ENCODE results near the gene PRDM16.

The PRDM16 gene

DNA sequence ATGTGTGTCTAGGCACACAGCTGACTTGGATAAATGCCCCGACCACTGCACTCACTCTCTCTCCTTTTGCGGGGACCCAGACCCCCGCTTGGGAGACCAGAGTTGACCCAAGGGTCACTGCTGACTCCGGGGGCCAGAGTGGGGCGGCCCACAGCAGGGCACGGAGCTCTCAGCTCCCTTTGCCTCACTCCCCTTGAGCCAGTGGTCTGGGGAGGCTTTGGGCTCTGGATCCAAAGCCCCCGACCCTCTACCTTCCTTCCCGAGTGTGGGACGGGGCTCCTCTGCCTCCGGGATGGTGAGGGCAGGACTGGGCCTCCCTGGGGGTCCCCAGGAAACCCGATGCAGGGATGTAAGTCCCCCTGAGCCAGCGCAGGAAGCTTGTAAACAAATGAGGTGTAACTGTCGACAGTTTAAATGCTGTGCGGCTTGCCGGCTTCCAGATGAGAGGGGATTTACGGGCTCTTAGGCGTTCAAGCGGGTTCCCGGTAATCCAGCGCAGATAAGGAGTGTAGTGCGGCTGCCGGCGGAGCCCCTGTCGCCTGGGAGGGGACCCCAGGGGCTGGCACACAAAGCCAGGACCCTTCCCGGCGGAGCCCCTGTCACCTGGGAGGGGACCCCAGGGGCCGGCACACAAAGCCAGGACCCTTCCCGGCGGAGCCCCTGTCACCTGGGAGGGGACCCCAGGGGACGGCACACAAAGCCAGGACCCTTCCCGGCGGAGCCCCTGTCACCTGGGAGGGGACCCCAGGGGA lies 40.3 kb upstream of the PRDM16 start:
- H3K36me3 ChIP-seq (ENCODE audit: insufficient read depth, low read length): no peaks in the 10 kb centered on the region

DNA sequence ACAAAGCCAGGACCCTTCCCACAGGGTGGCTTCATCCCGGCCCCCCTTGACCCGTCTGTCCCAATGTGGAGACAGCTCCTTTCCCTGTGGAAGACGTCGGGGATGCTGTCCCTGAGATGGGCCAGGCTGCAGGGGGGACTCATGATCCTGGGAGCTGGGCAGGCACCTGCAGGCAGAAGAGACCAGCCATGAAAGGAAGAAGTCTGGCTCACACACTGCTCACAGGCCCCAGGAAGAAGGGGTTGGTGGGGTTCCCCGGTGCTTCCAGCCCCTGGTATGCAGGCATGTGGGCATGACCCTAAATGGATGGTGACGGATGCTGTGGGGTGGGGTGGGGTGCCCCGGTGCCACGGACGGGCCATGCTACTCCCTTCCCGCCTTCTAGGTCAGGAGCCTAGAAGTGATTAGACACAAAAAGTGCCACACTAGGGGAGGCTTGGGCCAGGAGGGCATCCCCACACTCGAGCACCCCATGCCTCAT lies 39.5 kb upstream of the PRDM16 start:
- Histone ChIP-seq H3K9me3 (ENCODE audit: low read length) (no peaks in the 10 kb centered on the region), H2AFZ (ENCODE audit: low read depth, low read length) (no peak overlapping the region), H3K4me1 (ENCODE audit: insufficient read depth, low read length) (no peaks in the 10 kb centered on the region), H3K27me3 (ENCODE audit: insufficient read depth, low read length) (peaks cover 27% of the 10 kb centered on the region), H3K36me3 (ENCODE audit: insufficient read depth, low read length) (no peaks in the 10 kb centered on the region), H3K4me3 (ENCODE audit: low read length) (no peak overlapping the region)

More for the DNA sequence above, 40.3 kb upstream of the PRDM16 start:
- no peak overlapping the region for H3K4me3 ChIP-seq (ENCODE audit: low read length)
- no peak overlapping the region for H2AFZ ChIP-seq (ENCODE audit: low read depth, low read length)
- H3K4me1 ChIP-seq (ENCODE audit: insufficient read depth, low read length): no peaks in the 10 kb centered on the region
- no peaks in the 10 kb centered on the region for H3K9me3 ChIP-seq (ENCODE audit: low read length)
- peaks cover 19% of the 10 kb centered on the region for H3K27me3 ChIP-seq (ENCODE audit: insufficient read depth, low read length)

DNA sequence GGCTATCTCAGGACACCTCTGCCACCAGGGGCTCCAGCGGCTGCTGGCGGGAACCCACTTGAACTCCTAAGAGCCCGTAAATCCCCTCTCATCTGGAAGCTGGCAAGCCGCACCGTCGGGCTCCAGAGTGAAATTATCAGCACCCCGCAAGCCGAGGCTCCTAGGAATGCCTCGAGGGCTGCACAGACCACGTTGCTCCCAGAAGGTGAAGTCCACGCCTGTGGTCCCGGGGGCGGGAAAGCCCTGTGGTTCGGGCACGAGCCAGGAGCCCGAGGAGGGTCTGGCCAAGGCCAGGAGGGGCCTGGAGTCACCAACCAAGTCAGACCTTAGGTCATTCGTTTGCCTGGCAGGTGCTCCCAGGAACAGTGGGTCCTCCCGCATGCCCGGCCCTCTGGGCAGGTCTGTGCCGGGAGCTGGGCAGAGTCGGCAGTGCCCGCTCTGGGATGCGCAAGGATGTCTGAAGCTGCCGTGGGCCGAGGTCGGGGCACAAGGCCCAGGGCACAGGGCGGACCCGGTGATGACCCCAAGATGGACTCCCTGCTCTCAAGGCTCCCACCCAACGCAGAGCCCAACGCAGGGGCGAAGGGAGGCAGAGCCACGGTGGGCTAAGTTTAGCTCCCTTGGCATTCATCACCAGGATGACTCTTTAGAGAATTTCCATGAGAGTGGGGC lies 38.9 kb upstream of the PRDM16 start:
- Histone ChIP-seq H2AFZ (ENCODE audit: low read depth, low read length) (no peak overlapping the region), H3K9me3 (ENCODE audit: low read length) (no peaks in the 10 kb centered on the region), H3K27me3 (ENCODE audit: insufficient read depth, low read length) (peaks cover 28% of the 10 kb centered on the region), H3K4me3 (ENCODE audit: low read length) (no peak overlapping the region), H3K4me1 (ENCODE audit: insufficient read depth, low read length) (no peaks in the 10 kb centered on the region), H3K36me3 (ENCODE audit: insufficient read depth, low read length) (no peaks in the 10 kb centered on the region)

DNA sequence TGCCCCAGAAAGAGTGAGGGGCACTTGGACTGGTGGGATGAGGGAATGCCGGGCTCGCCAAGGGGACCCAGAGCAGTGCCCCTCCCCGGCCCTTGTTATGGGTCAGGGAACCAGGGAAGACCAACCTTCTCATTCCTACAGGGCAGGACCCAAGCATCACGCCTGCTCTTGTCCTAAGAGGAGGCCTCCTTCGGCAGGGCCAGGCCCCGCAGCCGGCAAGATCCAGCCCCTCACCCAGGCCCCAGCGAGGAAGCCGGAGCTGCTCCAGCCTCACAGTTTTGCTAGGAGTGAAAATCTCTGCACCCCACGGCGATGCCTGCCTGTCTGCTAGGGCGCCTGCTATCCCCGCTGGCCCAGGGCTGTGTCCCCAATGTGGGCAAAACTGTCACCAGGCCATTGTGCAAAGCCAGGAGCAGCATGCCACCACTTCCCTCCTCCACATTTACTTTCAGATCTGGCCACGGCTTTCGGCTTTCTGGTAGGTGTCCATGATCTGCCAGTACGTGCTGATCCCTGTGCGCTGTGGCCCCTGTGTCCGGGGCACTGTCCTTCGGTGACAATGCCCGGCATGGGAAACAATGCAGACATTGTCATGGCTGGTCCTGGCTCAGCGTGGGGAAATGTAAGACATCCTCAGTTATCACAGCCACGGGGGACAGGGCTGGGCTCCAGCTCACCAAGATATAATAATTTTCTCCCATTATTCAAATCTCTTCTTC lies 38.2 kb upstream of the PRDM16 start:
- no peaks in the 10 kb centered on the region for H3K4me1 ChIP-seq (ENCODE audit: insufficient read depth, low read length)
- no peaks in the 10 kb centered on the region for H3K9me3 ChIP-seq (ENCODE audit: low read length)
- H3K36me3 ChIP-seq (ENCODE audit: insufficient read depth, low read length): no peaks in the 10 kb centered on the region
- peaks cover 31% of the 10 kb centered on the region for H3K27me3 ChIP-seq (ENCODE audit: insufficient read depth, low read length)
- no peak overlapping the region for H2AFZ ChIP-seq (ENCODE audit: low read depth, low read length)
- H3K4me3 ChIP-seq (ENCODE audit: low read length): no peak overlapping the region

DNA sequence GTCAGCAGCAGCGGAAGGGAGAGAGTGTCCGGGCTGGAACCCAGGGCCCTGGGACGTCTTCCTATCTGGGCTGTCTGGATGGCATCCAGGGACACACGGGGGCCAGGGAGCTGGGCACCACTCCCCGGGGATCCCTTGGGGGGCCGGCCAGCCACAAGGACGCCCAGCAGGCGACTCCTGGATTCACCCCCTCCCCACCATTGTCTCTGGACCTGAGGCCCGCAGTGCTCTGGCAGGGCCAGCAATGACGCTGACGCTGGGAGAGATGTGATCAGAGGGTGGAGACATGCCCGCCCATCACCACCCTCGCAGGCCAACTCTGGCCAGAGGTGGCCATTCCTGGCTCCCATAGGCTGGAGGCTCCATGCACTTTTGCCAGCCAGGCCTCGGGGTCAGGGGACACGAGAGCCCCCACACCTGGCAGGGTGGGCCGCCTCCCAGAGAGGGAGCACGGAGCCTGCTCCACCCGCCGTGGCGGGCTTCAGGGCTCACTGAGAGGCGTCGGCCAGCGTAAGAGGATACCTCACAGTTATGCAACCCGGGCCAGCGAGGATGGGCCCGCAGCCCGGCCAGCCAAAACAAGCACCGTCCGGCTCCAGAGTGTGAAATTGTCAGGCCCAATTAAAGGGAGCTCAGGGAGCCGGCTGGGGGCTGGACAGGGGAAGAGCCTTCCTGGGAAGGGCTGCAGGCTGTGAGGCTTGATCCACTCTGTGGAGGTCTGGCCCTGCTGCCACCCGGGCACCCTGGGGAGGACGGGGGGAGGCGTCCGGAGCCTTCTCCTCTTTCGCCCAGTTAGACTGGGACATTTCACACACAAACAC lies 37.4 kb upstream of the PRDM16 start:
- no peaks in the 10 kb centered on the region for H3K9me3 ChIP-seq (ENCODE audit: low read length)
- H3K4me1 ChIP-seq (ENCODE audit: insufficient read depth, low read length): no peaks in the 10 kb centered on the region
- H3K4me3 ChIP-seq (ENCODE audit: low read length): no peak overlapping the region
- H3K27me3 ChIP-seq (ENCODE audit: insufficient read depth, low read length): peaks cover 39% of the 10 kb centered on the region
- no peak overlapping the region for H2AFZ ChIP-seq (ENCODE audit: low read depth, low read length)
- H3K36me3 ChIP-seq (ENCODE audit: insufficient read depth, low read length): no peaks in the 10 kb centered on the region

DNA sequence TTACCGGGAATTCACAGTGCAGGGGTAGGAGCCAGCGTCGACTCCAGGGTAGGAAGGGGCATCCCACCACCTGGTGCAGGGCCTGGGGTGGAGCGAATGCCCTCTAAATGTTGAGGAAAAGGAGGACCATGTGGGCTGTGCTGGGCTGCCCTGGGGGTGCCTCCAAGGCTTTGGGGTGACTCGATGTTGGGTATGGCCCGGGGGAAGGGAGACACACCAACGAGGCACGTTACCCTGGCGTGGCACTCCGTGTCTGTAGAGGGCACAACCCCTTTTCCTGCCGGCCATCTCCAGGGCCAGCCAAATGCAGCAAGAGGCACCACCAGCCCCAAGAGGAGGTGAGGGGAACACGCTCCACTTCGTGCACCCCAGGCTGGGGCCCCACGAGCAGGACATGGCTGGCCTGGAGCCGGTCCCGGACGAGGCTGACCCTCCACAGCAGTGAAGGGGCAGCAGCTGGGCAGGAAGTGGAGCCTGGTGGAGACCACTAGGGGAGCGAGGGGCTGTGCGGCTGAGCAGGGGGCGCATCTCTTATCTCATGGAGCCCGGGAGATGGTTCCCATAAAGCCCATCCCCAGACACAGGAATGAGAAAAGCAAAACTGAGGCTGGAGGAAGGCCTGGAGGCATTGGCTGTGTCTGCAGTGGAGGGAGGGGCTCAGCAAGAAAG lies 36.5 kb upstream of the PRDM16 start:
- Histone ChIP-seq H2AFZ (ENCODE audit: low read depth, low read length) (no peak overlapping the region), H3K9me3 (ENCODE audit: low read length) (no peaks in the 10 kb centered on the region), H3K27me3 (ENCODE audit: insufficient read depth, low read length) (peaks cover 44% of the 10 kb centered on the region), H3K4me1 (ENCODE audit: insufficient read depth, low read length) (no peaks in the 10 kb centered on the region), H3K36me3 (ENCODE audit: insufficient read depth, low read length) (no peaks in the 10 kb centered on the region), H3K4me3 (ENCODE audit: low read length) (no peak overlapping the region)

DNA sequence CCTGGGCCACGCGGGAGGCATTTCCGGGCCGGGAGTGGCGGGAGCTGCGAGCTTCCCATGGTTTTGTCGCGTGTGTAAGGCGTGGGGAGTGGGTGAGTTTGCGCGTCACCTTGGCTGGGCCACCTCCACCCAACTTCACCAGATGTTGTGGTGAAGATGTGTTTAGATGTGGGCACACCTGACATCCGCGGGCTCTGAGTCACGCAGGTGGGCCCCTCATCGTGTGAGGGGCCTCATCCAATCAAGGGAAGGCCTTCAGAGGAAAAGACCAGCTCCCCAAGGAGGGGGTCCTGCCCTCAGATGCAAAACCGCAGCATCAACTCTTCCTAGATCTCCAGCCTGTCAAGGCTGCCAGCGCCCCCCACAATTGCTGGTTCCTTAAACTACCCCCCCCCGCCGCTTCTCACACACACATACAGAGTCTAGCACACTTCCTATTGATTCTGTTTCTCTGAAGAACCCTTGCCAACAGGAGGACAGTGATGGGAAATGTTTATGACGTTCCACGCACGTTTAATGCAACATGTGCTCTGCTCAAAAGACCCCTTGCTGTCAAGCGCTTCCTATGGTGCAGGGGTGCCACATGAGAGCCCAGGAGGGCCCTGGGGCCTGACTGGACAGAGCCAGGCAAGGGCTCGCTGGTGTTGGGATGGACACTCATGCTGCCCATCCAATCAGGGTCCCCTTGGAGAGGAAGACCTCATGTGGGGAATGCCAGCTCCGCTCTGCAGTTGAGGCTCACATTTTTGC lies 35.8 kb upstream of the PRDM16 start:
- Histone ChIP-seq H3K4me3 (ENCODE audit: low read length) (no peak overlapping the region), H3K9me3 (ENCODE audit: low read length) (no peaks in the 10 kb centered on the region), H3K4me1 (ENCODE audit: insufficient read depth, low read length) (no peaks in the 10 kb centered on the region), H3K36me3 (ENCODE audit: insufficient read depth, low read length) (no peaks in the 10 kb centered on the region), H3K27me3 (ENCODE audit: insufficient read depth, low read length) (peaks cover 49% of the 10 kb centered on the region), H2AFZ (ENCODE audit: low read depth, low read length) (no peak overlapping the region)

DNA sequence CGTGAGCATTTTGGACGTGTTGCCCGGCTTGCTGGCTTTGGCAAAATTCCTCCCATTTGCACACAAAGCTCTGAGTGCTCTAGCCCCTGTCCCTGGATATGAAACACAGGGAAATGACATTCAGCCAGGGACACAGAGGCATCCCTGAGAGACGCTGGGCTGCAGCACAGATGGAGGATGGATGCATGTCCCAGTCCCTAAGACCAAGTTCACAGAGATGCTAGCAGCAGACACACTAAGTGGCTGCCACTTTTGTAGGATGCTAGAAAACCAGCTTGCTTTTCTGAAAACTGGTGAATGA lies 35.3 kb upstream of the PRDM16 start:
- H3K36me3 ChIP-seq (ENCODE audit: insufficient read depth, low read length): no peaks in the 10 kb centered on the region
- H3K9me3 ChIP-seq (ENCODE audit: low read length): no peaks in the 10 kb centered on the region
- no peaks in the 10 kb centered on the region for H3K4me1 ChIP-seq (ENCODE audit: insufficient read depth, low read length)
- H2AFZ ChIP-seq (ENCODE audit: low read depth, low read length): no peak overlapping the region
- peaks cover 51% of the 10 kb centered on the region for H3K27me3 ChIP-seq (ENCODE audit: insufficient read depth, low read length)
- H3K4me3 ChIP-seq (ENCODE audit: low read length): no peak overlapping the region

DNA sequence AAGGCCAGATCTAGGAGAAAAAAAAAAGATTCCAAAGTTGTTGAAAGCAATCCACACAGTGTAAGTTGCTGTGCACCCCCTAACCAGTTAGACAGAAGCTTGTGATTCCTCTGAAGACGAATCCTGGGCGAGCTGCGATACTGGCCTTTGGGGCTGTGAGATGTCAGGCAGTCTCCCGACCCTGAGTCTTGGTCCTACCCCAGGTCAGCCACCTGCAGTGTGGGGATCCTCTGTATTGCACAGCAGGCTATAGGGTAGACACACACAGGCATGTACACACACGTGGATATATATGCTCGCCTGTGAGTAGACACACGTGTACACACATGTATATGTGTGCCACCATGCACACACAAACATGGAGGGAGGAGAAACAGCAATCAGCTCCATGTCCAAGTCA lies 34.8 kb upstream of the PRDM16 start:
- Histone ChIP-seq H2AFZ (ENCODE audit: low read depth, low read length) (no peak overlapping the region), H3K4me1 (ENCODE audit: insufficient read depth, low read length) (no peaks in the 10 kb centered on the region)

DNA sequence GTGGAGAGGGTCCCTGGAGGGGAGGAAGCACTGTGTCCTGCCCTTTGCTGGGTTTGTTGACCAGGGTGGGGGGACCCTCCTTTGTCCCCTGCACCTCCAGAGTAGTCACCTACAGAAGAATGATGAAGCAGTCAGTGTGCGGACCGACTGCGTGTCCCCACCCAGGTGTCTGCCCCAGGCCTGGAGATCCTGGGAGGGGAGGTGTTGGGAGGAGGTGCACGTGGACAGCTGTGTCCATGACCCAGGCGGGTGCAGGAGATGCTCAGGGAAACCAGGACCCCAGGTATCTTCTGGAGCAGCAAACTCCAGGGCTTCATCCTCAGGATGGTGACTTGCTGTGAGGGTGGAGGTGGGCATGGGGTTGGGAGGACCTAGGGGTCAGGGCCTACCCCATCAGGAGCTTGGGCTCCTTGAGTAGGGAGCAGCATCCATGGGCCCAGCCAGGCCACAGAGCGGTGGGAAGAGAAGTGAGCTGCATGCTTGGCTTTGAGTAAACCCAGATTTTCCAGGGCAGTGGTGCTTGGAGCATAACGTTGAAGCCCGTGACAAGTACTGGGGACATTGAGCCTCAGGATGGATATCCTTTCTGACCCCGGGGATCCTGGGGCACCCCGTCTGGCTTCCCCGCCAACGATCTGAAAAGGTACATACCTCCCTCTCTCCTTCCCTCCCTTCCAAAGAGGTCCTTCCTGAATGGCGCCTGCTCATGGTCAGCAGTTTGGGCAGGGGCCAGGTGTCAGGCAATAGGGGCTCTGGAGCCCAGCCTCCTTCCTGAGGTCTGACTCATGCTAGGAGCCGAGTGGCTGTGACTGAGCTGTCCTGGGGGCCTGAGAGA lies 34.1 kb upstream of the PRDM16 start:
- H3K4me1 ChIP-seq (ENCODE audit: insufficient read depth, low read length): no peaks in the 10 kb centered on the region
- no peaks in the 10 kb centered on the region for H3K36me3 ChIP-seq (ENCODE audit: insufficient read depth, low read length)
- H2AFZ ChIP-seq (ENCODE audit: low read depth, low read length): no peak overlapping the region
- H3K27me3 ChIP-seq (ENCODE audit: insufficient read depth, low read length): peaks cover 51% of the 10 kb centered on the region
- H3K9me3 ChIP-seq (ENCODE audit: low read length): no peaks in the 10 kb centered on the region
- no peak overlapping the region for H3K4me3 ChIP-seq (ENCODE audit: low read length)

More for the DNA sequence above, 34.8 kb upstream of the PRDM16 start:
- Histone ChIP-seq H3K4me3 (ENCODE audit: low read length) (no peak overlapping the region), H3K9me3 (ENCODE audit: low read length) (no peaks in the 10 kb centered on the region), H3K36me3 (ENCODE audit: insufficient read depth, low read length) (no peaks in the 10 kb centered on the region), H3K27me3 (ENCODE audit: insufficient read depth, low read length) (peaks cover 51% of the 10 kb centered on the region)

DNA sequence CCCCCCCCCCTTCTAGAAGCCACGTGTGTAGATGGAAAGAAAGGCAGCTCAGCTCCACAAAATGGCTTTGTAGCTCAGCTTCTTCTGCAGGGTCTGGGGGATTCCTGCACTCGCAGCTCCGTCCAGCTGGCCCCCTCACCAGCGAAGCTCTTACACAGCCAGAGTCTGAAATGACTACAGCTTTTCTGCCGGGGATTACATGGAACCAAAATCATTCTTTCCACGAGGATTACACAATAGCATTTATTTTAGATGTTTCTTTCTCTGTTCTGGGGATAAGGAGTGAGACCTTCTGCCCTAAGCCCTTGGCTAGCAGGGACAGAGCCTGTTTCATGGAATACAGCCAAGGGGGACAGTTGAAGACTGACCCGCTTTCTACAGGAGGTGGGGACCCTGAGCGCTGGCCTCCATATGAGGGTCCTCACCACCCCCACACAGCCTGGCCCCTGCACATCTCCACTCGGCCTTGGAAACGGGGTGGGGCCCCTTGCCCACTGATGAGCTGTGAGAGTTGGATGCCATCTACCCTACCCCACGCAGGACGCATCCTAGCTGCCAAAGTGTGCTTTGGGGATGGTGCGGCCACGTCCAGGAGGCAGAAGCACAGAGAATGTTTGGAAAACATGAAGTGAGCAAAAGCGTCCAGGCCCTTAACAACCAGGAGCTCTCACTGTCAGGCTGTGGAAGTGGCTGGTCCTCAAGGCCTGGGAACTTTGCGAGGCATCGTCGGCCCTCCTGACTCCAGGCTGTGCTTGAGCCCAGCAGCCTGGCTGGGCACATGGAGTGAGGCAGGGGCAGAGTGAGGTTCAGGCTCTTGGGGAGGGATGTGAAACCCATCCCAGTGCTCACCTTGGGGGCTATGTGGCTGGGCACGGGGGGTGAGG lies 33.2 kb upstream of the PRDM16 start:
- H3K36me3 ChIP-seq (ENCODE audit: insufficient read depth, low read length): no peaks in the 10 kb centered on the region
- H3K27me3 ChIP-seq (ENCODE audit: insufficient read depth, low read length): peaks cover 48% of the 10 kb centered on the region
- H3K4me1 ChIP-seq (ENCODE audit: insufficient read depth, low read length): no peaks in the 10 kb centered on the region
- H3K4me3 ChIP-seq (ENCODE audit: low read length): no peak overlapping the region
- H3K9me3 ChIP-seq (ENCODE audit: low read length): no peaks in the 10 kb centered on the region
- H2AFZ ChIP-seq (ENCODE audit: low read depth, low read length): no peak overlapping the region
